ENCODE data around the gene MBD3L4. TPM values are rescaled to one million over a fixed set of nuclear protein-coding genes. Genes with fewer than 3 reads are reported as not detected.
"Not testable (repeated sequence)": the region's sequence is repeated elsewhere in the genome, so short reads cannot be mapped to it uniquely, and the experiment has no call there.

The MBD3L4 gene
- not detected for polyA plus RNA-seq (ENCODE audit: insufficient read length)

DNA sequence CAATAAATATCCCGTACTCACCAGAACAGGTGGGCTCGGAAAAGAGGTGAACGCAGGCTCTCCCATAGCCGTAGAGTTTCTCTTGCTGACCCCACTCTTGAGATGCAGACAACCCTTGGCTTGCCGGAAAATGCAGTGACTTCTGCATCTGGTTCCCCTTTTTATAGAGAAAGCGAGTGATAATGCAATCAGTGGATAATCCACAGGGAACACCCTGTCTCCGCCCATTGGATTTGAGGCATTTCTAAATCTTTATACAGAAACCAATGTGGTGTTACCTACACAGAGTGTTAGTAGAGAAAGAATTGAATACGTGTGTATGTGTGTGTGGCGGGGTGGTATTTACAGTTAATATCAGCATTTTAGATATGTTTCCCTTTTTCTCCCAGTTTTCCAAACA is at the start of gene MBD3L4:
TSS of gene MBD3L4 (minus strand) at position 101 of the 400 bp plus-strand sequence. CDS start at position 66, 35 bp downstream.
- DNase-seq: not testable (repeated sequence)

DNA sequence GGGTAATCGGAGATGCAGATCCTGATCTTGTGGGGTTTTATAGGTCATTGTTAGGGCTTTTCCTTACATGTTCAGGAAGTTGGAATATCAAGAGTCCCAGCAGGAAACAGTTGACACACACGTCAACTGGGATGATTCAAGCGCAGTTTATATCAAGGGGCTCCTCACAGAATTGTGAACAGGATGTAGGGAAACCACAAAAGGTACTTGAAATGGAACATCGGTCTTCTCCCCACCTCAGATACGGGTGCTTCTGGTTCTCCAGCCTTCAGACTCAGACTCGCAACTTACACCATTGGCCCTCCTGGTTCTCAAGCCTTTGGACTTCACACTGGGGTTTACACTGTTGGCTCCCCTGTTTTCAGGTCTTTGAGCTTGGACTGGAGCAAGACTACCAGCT is 49.0 kb upstream of the MBD3L4 start:
- DNase-seq: no peak

DNA sequence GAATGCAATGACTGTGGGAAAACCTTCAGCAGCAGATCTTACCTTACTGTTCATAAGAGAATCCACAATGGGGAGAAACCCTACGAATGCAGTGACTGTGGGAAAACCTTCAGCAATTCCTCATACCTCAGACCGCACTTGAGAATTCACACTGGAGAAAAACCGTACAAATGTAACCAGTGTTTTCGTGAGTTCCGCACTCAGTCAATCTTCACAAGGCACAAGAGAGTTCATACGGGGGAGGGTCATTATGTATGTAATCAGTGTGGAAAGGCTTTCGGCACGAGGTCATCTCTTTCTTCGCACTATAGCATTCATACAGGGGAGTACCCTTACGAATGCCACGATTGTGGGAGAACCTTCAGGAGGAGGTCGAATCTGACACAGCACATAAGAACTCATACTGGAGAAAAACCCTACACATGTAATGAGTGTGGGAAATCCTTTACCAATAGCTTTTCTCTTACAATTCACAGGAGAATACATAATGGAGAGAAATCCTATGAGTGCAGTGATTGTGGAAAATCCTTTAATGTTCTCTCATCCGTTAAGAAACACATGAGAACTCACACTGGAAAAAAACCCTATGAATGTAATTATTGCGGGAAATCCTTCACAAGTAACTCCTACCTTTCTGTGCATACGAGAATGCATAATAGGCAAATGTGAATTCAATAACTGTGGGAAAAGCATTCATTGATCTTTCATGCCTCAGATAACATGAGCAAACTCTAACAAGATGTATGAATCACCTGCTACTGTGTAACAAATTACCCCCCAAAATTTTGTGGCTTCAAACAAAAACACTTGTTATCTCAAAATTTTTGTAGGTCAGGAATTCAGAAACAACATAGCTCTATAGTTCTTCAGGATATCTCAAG is 43.3 kb upstream of the MBD3L4 start:
- DNase-seq: no peak

DNA sequence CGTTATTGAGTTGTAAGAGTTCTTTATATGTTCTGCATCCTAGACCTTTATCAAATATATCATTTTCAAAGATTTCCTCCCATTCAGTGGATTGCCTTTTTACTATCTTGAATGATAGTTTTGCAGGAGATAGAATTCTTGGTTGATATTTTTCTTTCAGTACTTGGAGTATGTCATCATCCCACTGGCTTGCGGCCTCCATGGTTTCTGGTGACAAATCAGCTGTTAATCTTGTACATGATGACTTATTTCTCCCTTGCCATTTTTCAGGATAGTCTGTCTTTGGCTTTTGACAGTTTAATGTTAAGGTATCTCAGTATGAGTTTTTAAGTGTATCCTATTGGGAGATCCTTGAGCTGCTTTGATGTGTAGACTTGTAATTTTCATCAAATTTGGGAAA is 38.0 kb upstream of the MBD3L4 start:
- no peak for DNase-seq

DNA sequence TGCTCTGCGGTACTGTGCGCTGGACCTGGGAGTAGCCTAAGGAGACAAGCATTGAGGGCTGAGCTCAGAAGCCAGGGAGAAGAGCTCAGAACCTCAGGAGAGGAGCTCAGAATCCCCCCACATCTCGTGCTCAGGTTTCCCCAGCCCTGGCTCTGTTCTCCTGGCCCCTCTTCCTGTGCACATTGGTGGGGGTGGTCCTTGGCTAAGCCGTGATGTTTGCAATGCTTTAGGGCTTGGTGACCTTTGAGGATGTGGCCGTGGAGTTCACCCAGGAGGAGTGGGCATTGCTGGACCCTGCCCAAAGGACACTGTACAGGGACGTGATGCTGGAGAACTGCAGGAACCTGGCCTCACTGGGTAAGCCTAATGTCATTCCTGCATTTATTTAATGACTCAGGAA is 36.2 kb upstream of the MBD3L4 start:
- DNase-seq: no peak

DNA sequence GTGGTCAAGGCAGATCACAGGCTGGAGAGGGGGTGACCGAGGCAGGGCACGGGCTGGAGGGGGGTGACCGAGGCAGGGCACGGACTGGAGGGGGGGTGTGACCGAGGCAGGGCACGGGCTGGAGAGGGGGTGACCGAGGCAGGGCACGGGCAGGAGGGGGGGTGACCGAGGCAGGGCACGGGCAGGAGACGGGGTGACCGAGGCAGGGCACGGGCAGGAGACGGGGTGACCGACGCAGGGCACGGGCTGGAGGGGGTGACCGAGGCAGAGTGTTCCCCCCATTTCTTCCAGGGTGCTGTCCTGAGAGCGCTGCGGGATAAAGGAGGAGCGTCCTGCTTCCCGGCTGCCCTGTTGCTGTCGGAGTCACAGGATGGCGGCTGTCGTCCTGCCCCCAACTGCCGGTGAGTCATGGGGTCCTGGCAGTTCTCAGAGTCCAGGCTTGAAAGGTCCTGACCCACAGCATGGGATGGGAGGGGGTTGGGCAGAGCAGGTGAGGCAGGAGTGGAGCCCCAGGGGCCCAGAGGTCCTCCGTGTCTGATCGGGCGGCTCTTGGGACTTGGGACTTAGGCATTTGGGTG is 34.8 kb upstream of the MBD3L4 start:
- no peak for DNase-seq

DNA sequence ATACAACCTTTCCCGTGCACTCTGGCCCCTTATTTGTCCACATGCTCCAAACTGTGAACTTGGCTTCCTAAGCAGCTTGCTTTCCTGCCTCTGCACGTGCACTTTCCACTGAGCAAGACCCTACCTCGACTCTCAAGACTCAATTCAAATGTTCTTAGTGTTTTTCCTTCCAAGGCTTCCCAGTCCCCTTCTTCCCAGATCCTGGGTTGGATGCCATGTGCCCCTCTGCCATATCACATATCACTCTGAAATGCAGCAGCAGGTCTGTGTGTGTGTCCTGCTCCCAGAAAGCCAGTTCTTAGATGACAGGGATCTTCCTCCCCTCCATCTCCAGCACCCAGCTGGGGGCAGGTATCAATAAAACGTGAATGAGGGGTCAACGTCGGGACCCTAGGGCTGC is 32.6 kb upstream of the MBD3L4 start:
- DNase-seq: no peak

DNA sequence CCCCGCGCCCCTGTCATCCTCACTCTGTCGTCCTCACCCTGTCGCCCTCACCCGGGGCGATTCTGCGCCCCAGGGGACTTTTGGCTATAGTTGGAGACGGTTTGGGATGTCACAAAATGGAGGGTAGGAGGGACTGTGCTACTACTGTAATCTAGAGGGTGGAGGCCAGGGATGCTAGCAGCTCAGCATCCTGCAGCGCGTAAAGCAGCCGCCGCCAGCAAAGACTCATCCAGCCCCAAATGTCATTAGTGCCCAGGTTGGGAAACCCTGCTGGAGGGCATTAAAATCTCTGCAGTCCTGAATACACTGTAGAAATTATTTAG is 29.9 kb upstream of the MBD3L4 start:
- no peak for DNase-seq

DNA sequence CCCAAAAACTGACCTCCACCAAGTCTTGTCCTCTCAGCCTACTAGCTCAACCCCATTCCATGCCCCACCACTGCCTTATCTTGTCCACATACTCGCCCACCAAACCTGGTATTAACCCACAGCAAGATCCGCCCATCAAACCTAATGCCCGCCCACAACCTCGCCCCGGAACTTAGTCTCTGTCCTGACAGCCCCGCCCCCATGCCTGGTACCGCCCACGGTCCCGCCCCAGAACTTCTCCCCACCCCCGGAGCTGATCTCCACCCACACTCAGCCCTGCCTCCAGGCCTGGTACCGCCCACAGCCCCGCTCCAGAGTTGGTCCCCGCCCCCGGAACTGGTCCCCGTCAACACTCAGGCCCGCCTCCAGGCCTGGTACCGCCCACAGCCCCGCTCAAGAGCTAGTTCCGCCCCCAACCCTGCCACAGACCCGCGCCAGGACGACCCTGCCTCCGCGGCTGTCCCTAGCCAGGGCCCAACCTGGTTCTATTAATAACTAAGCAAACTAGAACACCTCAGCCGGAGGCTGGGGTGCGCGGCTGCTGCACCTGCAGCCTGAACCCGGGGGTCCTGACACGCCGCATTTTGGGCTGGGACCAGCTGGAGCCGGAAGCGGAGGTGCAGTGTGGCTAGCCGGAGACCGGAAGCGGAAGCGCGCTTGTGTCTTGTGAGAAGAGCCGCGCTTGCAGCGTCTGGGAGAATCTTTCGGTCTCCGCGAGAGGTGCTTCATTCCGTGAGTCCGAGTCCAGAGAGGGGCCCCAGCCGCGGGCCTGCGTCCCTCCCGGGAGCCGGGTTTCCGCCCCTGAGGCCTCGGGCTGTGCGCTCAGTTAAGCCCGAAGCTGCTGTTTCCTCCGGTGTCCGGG is 29.3 kb upstream of the MBD3L4 start, which contains the start of gene ZNF557:
TSS of gene ZNF557 (plus strand) at position 662 of the 862 bp plus-strand sequence. CDS start 5,372 bp downstream, outside the sequence.
- peak; percentile 98 for DNase-seq

DNA sequence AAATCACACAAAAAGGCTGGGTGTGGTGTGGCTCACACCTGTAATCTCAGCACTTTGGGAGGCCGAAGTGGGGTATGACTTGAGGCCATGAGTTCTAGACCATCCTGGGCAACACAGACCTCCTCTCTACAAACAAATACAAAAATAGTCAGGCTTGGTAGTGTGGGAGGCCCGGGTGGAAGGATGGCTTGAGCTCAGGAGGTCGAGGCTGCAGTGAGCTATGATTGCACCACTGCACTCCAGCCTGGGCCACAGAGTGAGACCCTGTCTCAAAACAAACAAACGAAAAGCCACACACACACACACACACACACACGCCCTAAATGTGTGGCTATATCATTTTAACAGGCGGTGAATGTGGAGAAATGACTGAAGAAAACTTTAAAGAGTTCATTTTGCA is 28.6 kb upstream of the MBD3L4 start:
- DNase-seq: no peak

DNA sequence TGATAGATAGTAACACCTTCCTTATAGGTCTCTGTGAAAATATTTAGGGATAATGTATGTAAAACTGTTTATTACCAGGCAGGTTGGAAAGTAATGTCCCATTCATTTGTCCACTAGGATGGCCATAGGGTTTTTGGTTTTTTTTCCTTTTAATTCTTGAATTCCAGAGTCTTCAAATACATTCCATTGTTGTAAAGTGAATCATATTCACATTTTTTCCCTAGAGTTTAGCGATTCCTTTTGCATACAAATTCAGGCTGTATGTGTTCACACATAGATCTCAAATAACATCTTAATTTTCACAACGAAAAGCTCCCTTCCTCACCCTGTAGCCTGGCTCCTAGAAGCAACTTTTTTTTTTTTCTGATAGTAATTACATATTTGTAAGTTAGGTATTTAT is 27.7 kb upstream of the MBD3L4 start:
- no peak for DNase-seq

DNA sequence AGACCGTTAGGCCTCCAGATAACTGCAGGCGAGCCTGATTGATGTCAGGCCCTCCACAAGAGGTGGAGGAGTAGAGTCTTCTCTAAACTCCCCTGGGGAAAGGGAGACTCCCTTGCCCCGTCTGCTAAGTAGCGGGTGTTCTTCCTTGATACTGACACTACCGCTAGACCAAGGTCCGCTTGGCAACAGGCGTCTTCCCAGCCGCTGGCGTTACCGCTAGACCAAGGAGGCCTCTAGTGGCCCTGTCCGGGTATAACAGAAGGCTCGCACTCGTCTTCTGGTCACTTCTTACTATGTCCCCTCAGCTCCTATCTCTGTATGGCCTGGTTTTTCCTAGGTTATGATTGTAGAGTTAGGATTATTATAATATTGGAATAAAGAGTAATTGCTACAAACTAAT is 27.1 kb upstream of the MBD3L4 start:
- DNase-seq: not testable (repeated sequence)

DNA sequence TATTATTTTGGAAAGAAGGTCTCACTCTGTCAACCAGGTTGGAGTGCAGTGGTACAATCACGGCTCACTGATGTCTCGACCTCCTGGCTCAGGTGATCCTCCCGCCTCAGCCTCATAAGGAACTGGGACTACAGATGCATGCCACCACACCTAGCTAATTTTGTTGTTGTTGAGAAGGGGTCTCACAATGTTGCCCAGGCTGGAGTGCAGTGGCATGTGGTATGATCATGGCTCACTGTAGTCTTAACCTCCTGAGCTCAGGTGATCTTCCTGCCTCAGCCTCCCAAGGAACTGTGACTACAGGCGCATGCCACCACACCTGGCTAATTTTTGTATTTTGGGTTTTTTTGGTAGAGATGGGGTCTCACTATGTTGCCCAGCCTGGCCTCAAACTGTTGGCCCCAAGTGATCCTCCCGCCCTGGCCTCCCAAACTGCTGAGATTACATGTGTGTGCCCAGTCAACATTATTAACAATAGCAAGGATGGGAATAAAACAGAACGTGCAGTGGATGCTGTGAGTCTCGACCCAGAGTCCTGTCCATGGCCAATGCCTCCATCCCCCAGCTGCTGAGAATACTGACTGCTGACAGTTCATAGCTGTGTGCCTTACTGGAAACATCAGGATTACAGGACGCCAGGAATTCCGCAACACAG is 23.9 kb upstream of the MBD3L4 start:
- no peak for DNase-seq

DNA sequence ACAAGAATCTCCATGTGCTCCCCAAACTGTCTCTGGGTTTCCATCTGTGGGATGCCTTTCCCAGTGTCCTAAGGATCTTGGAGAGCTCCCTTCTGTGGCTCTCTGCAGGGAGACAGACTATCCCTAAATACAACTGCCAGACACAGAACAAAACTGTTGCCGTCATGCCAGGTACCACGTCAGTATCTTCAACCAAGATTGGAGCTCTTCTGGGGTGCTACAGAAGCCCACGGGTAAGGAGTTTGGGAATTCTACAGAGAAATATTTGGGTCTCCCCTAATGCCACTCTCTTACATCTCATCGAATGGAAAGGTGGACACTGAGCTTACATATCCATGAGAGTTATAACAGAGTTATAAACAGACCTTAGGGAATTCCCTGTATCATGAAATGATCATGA is 23.4 kb upstream of the MBD3L4 start:
- no peak for DNase-seq

DNA sequence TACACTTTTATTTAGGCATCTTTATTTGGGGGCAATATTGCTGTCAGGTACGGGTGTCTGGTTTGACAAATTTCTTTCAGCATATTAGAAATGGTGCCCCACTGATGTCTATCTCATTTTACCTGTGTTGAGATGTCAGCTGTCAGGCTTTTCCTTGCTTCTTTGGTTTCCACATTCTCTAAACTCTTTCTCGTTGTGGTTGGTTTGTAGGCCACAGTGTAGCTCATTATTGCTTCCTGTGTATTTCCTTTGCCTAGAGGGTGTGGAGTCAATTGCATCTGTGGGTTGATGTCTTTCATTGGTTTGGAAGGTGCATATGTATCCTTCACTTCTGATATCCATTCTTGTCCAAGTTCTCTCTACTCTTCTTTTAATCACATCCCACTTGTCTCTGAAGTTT is 20.0 kb upstream of the MBD3L4 start:
- not testable (repeated sequence) for DNase-seq

DNA sequence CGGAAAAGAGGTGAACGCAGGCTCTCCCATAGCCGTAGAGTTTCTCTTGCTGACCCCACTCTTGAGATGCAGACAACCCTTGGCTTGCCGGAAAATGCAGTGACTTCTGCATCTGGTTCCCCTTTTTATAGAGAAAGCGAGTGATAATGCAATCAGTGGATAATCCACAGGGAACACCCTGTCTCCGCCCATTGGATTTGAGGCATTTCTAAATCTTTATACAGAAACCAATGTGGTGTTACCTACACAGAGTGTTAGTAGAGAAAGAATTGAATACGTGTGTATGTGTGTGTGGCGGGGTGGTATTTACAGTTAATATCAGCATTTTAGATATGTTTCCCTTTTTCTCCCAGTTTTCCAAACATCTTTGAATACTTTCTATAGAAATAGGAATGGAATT is 18.6 kb upstream of the MBD3L4 start, which contains the start of gene MBD3L3:
TSS of gene MBD3L3 (minus strand) at position 101 of the 400 bp plus-strand sequence. CDS start at position 30, 71 bp downstream.
- not testable (repeated sequence) for DNase-seq

DNA sequence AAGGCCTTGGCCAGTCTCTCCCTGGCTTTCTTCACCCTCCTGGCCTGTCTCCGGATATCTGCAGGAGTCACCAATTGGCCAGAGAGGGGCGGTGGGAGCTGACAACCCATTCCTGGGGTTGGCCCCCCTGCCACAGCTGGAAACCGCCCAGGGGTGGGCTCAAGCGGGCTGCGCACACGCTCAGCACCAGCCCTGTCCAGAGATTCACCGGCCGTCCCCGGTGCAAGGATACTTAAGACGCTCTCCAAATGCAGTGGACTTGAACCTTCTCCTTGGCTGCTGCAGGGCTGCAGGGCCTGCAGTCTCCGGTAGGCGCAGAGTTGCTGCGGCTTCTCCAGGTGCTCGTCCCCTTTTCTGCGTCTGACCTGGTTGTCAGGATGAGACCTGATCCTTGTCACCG is 16.4 kb upstream of the MBD3L4 start:
- not testable (repeated sequence) for DNase-seq

DNA sequence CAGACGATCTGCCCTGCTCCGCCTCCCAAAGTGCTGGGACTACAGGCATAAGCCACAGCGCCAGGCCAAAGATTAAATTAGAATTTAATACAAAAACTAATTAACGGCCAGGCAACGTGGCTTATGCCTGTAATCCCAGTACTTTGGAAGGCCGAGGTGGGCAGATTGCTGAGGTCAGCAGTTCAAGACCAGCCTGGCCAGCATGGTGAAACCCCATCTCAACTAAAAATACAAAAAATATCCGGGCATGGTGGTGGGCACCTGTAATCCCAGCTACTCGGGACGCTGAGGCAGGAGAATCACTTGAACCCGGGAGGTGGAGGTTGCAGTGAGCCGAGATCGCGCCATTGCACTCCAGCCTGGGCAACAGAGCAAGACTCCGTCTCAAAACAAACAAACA is 15.7 kb upstream of the MBD3L4 start:
- not testable (repeated sequence) for DNase-seq

DNA sequence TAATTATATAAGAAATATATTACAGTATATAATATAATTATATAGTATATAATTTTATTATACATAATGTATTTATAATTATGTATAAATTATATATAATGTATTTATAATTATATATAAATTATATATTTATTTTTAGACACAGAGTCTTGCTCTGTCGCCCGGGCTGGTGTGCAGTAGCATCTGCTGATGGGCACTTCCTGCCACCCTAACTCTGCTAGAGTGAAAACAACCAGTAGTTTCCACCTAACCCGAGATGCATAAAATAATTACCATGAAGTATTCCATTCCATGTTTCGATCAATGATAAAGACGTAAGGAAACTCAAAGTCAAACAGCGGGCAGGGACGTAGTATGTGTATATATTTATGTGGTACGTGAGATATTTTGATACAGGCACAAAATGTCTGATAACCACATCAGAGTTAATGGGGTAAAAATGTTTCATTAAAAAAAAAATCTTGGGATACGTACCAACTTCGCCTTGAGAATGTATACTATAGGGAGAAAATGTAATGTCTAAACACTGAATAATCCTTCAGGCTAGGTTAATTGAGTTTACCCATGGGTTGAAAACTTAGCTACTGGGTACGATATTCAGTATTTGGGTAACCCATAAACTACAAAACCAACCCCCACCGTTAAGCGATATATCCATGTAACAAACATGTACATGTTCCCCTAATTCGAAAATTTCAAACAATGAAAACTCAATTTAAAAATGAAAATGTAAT is 14.8 kb upstream of the MBD3L4 start:
- DNase-seq: not testable (repeated sequence)

DNA sequence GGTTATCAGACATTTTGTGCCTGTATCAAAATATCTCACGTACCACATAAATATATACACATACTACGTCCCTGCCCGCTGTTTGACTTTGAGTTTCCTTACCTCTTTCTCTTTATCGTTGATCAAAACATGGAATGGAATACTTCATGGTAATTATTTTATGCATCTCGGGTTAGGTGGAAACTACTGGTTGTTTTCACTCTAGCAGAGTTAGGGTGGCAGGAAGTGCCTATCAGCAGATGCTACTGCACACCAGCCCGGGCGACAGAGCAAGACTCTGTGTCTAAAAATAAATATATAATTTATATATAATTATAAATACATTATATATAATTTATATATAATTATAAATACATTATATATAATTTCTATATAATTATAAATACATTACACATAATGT is 12.9 kb upstream of the MBD3L4 start:
- not testable (repeated sequence) for DNase-seq

DNA sequence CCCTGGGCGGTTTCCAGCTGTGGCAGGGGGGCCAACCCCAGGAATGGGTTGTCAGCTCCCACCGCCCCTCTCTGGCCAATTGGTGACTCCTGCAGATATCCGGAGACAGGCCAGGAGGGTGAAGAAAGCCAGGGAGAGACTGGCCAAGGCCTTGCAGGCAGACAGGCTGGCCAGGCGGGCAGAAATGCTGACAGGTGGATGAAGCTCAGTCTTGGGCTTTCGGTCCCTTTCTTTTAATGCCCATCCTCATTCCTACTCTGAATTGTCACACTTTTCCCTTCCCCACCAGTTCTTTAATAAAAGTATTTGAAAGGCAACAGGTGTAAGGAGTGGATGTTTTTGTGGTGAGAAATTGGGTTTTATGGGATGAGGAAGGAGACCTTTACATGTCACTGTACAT is 11.4 kb upstream of the MBD3L4 start:
- DNase-seq: not testable (repeated sequence)

DNA sequence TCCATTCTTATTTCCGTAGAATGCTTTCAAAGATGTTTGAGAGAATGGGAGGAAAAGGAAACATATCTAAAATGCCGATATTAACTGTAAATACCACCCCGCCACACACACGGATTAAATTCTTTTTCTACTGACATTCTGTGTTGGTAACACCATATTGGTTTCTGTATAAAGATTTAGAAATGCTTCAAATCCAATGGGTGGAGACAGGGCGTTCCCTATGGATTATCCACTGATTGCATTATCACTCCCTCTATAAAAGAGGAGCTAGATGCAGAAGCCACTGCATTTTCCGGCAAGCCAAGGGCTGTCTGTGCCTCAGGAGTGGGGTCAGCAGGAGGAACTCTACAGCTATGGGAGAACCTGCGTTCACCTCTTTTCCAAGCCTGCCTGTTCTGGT is 9.0 kb upstream of the MBD3L4 start, which contains the start of gene MBD3L2:
TSS of gene MBD3L2 (plus strand) at position 301 of the 400 bp plus-strand sequence. CDS start at position 354, 53 bp downstream.
- not testable (repeated sequence) for DNase-seq

Measured in hindlimb muscle (tissue), 1 donor.